HepG2 (cell line): ENCODE data around the gene RGS8. TPM values are rescaled to one million over a fixed set of nuclear protein-coding genes. Genes with fewer than 3 reads are reported as not detected.

Source experiments
- ATAC-seq: fragments of 200-7000 bp; cut with Tn5 transposase; 3 replicates; pipeline ENCODE4 v1.9.1; 2020; ENCODE audit warnings: mild to moderate bottlenecking, moderate library complexity
- BruUV-seq: library from RNA; stranded (reverse); fragments of 400-500 nt; replicated peaks from 2 replicates; lab custom pipeline; 2021; lab: Mats Ljungman, UMichigan
- CTCF ChIA-PET: fragments of 300-600 bp; formaldehyde crosslinking; extraction: SDS; loops from one replicate; lab custom pipeline; 2021; ENCODE audit warnings: low total read pairs, inconsistent platforms, low intra/inter-chr PET ratio; lab: Yijun Ruan, JAX
- POLR2A ChIA-PET: fragments of 350-600 bp; sonication (Branson Sonifier 250); formaldehyde crosslinking; loops from one replicate; lab custom pipeline; 2020; ENCODE audit warnings: antibody characterized with exemption, inconsistent platforms; lab: Yijun Ruan, JAX
- DNase-seq: peaks from one replicate; pipeline ENCODE4 v3.0.0-alpha.2; 2015; ENCODE audit warnings: low spot score
- FAIRE-seq: peaks from 3 replicates; lab custom pipeline; 2011; peaks lifted over from hg19 to GRCh38; lab: Jason Lieb, UNC
- H2AFZ ChIP-seq: one replicate; pipeline ENCODE4 v1.6.1; 2011; ENCODE audit warnings: low read length, inconsistent platforms
- H3K27ac ChIP-seq: fragments of 300-600 bp; 3 replicates; pipeline ENCODE4 v1.8.0; 2011; ENCODE audit warnings: mixed run types, mild to moderate bottlenecking, mixed read lengths, low read length, inconsistent platforms; ENCODE audit not compliant: insufficient read depth; ENCODE audit errors: extremely low read length
- H3K27me3 ChIP-seq, 2 experiments: fragments of 200-600 bp in 1 of 2; 2 replicates in 1 of 2; 3 replicates in 1 of 2; pipeline versions ENCODE4 v1.6.0 to v1.8.0; 2011; ENCODE audit warnings: low read length in 2 of 2, mild to moderate bottlenecking in 2 of 2, moderate library complexity in 2 of 2, inconsistent platforms in 1 of 2; ENCODE audit not compliant: insufficient read depth in 2 of 2, control insufficient read depth in 1 of 2
- H3K36me3 ChIP-seq, 2 experiments: fragments of 200-600 bp in 1 of 2; replicated peaks in 1 of 2; 2 replicates in 1 of 2; 3 replicates in 1 of 2; pipeline versions ENCODE4 v1.5.1 to v1.8.0; 2011; ENCODE audit warnings: low read length in 2 of 2, inconsistent platforms in 1 of 2; ENCODE audit not compliant: insufficient read depth in 2 of 2, control insufficient read depth in 1 of 2
- H3K4me1 ChIP-seq: 2 replicates; pipeline ENCODE4 v1.5.1; 2012; ENCODE audit warnings: low read length, inconsistent platforms; ENCODE audit not compliant: insufficient read depth
- H3K4me2 ChIP-seq: 2 replicates; pipeline ENCODE4 v1.6.0; 2011; ENCODE audit warnings: low read depth, low read length, inconsistent platforms
- H3K4me3 ChIP-seq, 3 experiments: fragments of 200-600 bp in 1 of 3; sonication (generic), shearing (Covaris generic) in 1 of 3; replicated peaks in 1 of 3; 2 replicates each; pipeline ENCODE4 v1.5.1; 2011 to 2016; ENCODE audit warnings: low read length in 3 of 3, inconsistent platforms in 2 of 3, low read depth in 2 of 3, mild to moderate bottlenecking in 2 of 3, control low read depth in 1 of 3, mixed read lengths in 1 of 3; ENCODE audit not compliant: insufficient read depth in 1 of 3
- H3K79me2 ChIP-seq: one replicate; pipeline ENCODE4 v1.6.1; 2011; ENCODE audit warnings: low read length, inconsistent platforms; ENCODE audit not compliant: insufficient read depth
- H3K9ac ChIP-seq: 2 replicates; pipeline ENCODE4 v1.6.0; 2011; ENCODE audit warnings: mild to moderate bottlenecking, low read depth, low read length, inconsistent platforms; ENCODE audit not compliant: insufficient read depth
- H3K9me3 ChIP-seq: 2 replicates; pipeline ENCODE4 v1.5.1; 2012; ENCODE audit warnings: mild to moderate bottlenecking, low read length
- H4K20me1 ChIP-seq: 2 replicates; pipeline ENCODE4 v1.6.0; 2011; ENCODE audit warnings: inconsistent platforms, mild to moderate bottlenecking, low read length, moderate library complexity; ENCODE audit not compliant: insufficient read depth
- ATF5 ChIP-seq: sonication (generic); formaldehyde crosslinking; IDR thresholded peaks from 2 replicates; pipeline ENCODE4 v1.4.0; 2020; ENCODE audit warnings: mild to moderate bottlenecking, low read depth, missing genetic modification reagents
- CHD4 ChIP-seq: fragments of 200-600 bp; sonication (generic); IDR thresholded peaks from 2 replicates; pipeline ENCODE4 v1.7.0; 2017; ENCODE audit warnings: mild to moderate bottlenecking, low read length, borderline replicate concordance
- FOSL2 ChIP-seq: sonication (generic); formaldehyde crosslinking; IDR thresholded peaks from 2 replicates; pipeline ENCODE4 v1.4.0; 2020; ENCODE audit warnings: missing genetic modification reagents
- HDAC2 ChIP-seq: sonication (generic); formaldehyde crosslinking; IDR thresholded peaks from 2 replicates; pipeline ENCODE4 v1.4.0; 2020; ENCODE audit warnings: missing genetic modification reagents
- NCOR1 ChIP-seq: fragments of 200-600 bp; sonication (generic); IDR thresholded peaks from 2 replicates; pipeline ENCODE4 v1.7.0; 2017; ENCODE audit warnings: antibody characterized with exemption, low read length, borderline replicate concordance
- PRDM15 ChIP-seq: sonication (generic); formaldehyde crosslinking; IDR thresholded peaks from 2 replicates; pipeline ENCODE4 v1.4.0; 2020; ENCODE audit warnings: missing genetic modification reagents
- SNAPC5 ChIP-seq: sonication (generic); formaldehyde crosslinking; IDR thresholded peaks from 2 replicates; pipeline ENCODE4 v1.8.1; 2023; ENCODE audit warnings: mild to moderate bottlenecking, missing genetic modification reagents, borderline replicate concordance
- ZNF468 ChIP-seq: sonication (generic); formaldehyde crosslinking; IDR thresholded peaks from 2 replicates; pipeline ENCODE4 v1.8.0; 2022; ENCODE audit warnings: mild to moderate bottlenecking, moderate library complexity, missing genetic modification reagents
- ZNF772 ChIP-seq: sonication (generic); formaldehyde crosslinking; IDR thresholded peaks from 2 replicates; pipeline ENCODE4 v1.5.0; 2020; ENCODE audit warnings: mild to moderate bottlenecking, missing genetic modification reagents
- WGBS: methylation state at CpG from one replicate; pipeline ENCODE4 v1.1.6; 2017; ENCODE audit warnings: low lambda C conversion rate; 5-methylcytosine and 5-hydroxymethylcytosine counted together
- in situ Hi-C: cut with HindIII; loops from 2 replicates; pipeline ENCODE4 v1.10.0; 2017; ENCODE audit warnings: low pct_unique_long_range_greater_than_20kb; ENCODE audit not compliant: extremely low pct_ligation_motif_present
- intact Hi-C: fragments of 100-400 bp; cut with micrococcal nuclease; formaldehyde crosslinking; loops from one replicate; pipeline ENCODE4 v1.10.0; 2022; ENCODE audit not compliant: unreplicated experiment
- polyA plus RNA-seq, 8 experiments: library from polyadenylated mRNA; depleted of rRNA in 3 of 8; stranded (reverse) in 7 of 8; unstranded in 1 of 8; fragments of >200 nt; fragmentation: Illumina TruSeq in 4 of 8; extraction: Trizol in 4 of 8; gene quantifications; 2 replicates each; pipeline versions ENCODE4 v1.2.1 to v1.2.3, GENCODE V29; 2011 to 2016; ENCODE audit warnings: low read depth in 4 of 8, missing spikeins in 1 of 8, mixed read lengths in 1 of 8; ENCODE audit not compliant: insufficient read depth in 1 of 8
- total RNA-seq, 5 experiments: library from RNA; depleted of rRNA; stranded (reverse); fragments of >200 nt; fragmentation: Illumina TruSeq; extraction: Trizol; gene quantifications; 2 replicates each; pipeline ENCODE4 v1.2.3, GENCODE V29; 2016; ENCODE audit warnings: low read depth in 1 of 5

Gene RGS8
- total and polyA plus RNA-seq, 2 of the 13 experiments (the other 11 are each of a cell fraction or from before 2014, with no cell fraction given): not detected

- in situ Hi-C loops: no loop called here
- POLR2A ChIA-PET: no interaction called here
Observed at GRCh38 chr1:182639330-182639729, 45.1 kb downstream of the RGS8 start.

More at GRCh38 chr1:182639330-182639729, 45.1 kb downstream of the RGS8 start:
- no peak for DNase-seq
- H3K4me1 ChIP-seq: no peaks in the 10 kb centered on the region
- no peak overlapping the region for H3K9ac ChIP-seq
- TF ChIP-seq ATF5 (CRISPR knock-in tag) (no peak), NCOR1 (no peak), HDAC2 (no peak), FOSL2 (no peak), ZNF772 (CRISPR knock-in tag) (no peak), CHD4 (no peak), ZNF468 (CRISPR knock-in tag) (no peak), PRDM15 (CRISPR knock-in tag) (no peak), SNAPC5 (CRISPR knock-in tag) (no peak)
- TF ChIP-seq, all 625 proteins: peak for 0
- Histone ChIP-seq H3K4me3 (no peak overlapping the region), H3K79me2 (no peaks in the 10 kb centered on the region), H3K4me2 (no peak overlapping the region), H4K20me1 (no peaks in the 10 kb centered on the region), H2AFZ (no peak overlapping the region), H3K36me3 (no peaks in the 10 kb centered on the region), H3K9me3 (no peaks in the 10 kb centered on the region; the same call in 1 of the 2 replicates), H3K27ac (no peak overlapping the region), H3K27me3 (0 out of 5 replicates have a peak, but pooled peaks cover 0 to 10% of the 10 kb centered on the region in 2 experiments)
- no TSS peak for BruUV-seq
- no peak for FAIRE-seq
- WGBS: 75% methylated on average over 1 of the region's 1 CpG
- intact Hi-C loops: loop anchor here (10.0 kb wide), 1 partner anchor 1465 kb away; no protein-coding TSS in a partner anchor
- no peak for ATAC-seq
- CTCF ChIA-PET: no interaction called here
